ENCODE data around the gene CBX5.

- TF ChIP-seq, protein P1, sequence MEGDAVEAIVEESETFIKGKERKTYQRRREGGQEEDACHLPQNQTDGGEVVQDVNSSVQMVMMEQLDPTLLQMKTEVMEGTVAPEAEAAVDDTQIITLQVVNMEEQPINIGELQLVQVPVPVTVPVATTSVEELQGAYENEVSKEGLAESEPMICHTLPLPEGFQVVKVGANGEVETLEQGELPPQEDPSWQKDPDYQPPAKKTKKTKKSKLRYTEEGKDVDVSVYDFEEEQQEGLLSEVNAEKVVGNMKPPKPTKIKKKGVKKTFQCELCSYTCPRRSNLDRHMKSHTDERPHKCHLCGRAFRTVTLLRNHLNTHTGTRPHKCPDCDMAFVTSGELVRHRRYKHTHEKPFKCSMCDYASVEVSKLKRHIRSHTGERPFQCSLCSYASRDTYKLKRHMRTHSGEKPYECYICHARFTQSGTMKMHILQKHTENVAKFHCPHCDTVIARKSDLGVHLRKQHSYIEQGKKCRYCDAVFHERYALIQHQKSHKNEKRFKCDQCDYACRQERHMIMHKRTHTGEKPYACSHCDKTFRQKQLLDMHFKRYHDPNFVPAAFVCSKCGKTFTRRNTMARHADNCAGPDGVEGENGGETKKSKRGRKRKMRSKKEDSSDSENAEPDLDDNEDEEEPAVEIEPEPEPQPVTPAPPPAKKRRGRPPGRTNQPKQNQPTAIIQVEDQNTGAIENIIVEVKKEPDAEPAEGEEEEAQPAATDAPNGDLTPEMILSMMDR (IDR thresholded peaks at IDR 0.05) = no peak
- TF ChIP-seq EP300 (IDR thresholded peaks at IDR 0.05) = no peak
These were observed 21.6 kb upstream of the CBX5 start for GRCh38 chr12:54301428-54302048.

All from ovary (tissue), 3 donors.